ENCODE results near the gene KCTD13.

DNA sequence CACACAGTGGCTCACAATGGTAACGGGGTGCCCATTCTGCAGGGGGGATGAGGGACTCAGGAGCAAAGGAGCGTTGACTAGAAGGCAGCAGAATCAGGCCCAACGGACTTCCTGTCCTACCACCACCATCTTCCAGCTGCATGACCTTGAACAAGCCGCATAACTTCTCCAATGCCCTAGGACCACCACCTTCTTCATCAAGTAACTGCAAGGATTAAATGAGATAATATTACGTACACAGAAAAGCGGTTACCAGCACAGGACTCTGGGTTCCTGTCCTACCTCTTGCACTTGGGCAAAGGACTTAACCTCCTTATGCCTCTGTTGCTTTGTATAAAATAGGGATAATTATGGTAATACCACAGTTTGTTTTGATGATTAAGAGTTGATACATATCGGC lies 21.1 kb downstream of the KCTD13 start:
- TF ChIP-seq YY1 (IDR thresholded peaks at IDR 0.05; ENCODE audit: insufficient read depth, insufficient read length): no peak
- no peak for TF ChIP-seq SUZ12 (IDR thresholded peaks at IDR 0.05; ENCODE audit: extremely low read depth, insufficient read depth, insufficient read length)

Data from NT2/D1 (cell line).